ENCODE data around the gene ADARB2. TPM values are rescaled to one million over a fixed set of nuclear protein-coding genes. Genes with fewer than 3 reads are reported as not detected.
"Not testable (repeated sequence)": the region's sequence is repeated elsewhere in the genome, so short reads cannot be mapped to it uniquely, and the experiment has no call there.

Gene ADARB2
- total RNA-seq, 2 donors from 2014 or later: 8.0 to 12.2 TPM

- intact Hi-C loops (cut with DNase I): no loop called here
- H3K9me3 ChIP-seq: no peaks in the 10 kb centered on the region
- ATAC-seq (no peak), DNase-seq (no peak)
- 62% methylated on average over 21 to 23 of the region's 23 CpGs for WGBS, 2 donors
- H3K27me3 ChIP-seq: no peaks in the 10 kb centered on the region
- no peak overlapping the region for H3K4me3 ChIP-seq
- no peak for TF ChIP-seq POLR2A (IDR thresholded peaks at IDR 0.05)
- TF ChIP-seq CTCF (IDR thresholded peaks at IDR 0.05): no peak
- H3K27ac ChIP-seq: no peak overlapping the region
- no peaks in the 10 kb centered on the region for H3K36me3 ChIP-seq (replicated peaks in 1 of 2; ENCODE audit: insufficient read depth in 1 of 2, low read depth in 2 of 2)
- H3K4me1 ChIP-seq: no peaks in the 10 kb centered on the region
These were observed 269.8 kb downstream of the ADARB2 start for GRCh38 chr10:1467334-1468076.

- WGBS, 2 donors: 40 to 57% methylated on average over 12 to 19 of the region's 19 CpGs
- TF ChIP-seq CTCF (IDR thresholded peaks at IDR 0.05) (no peak), POLR2A (IDR thresholded peaks at IDR 0.05) (no peak)
These were observed 271.1 kb downstream of the ADARB2 start for GRCh38 chr10:1465993-1466764.

GRCh38 chr10:1465418-1465911, 271.9 kb downstream of the ADARB2 start:
- 45 to 62% methylated on average over 17 to 19 of the region's 19 CpGs for WGBS, 2 donors
- Histone ChIP-seq H3K4me3 (no peak overlapping the region), H3K4me1 (no peaks in the 10 kb centered on the region), H3K9me3 (no peaks in the 10 kb centered on the region), H3K27ac (no peak overlapping the region), H3K36me3 (replicated peaks in 1 of 2; ENCODE audit: insufficient read depth in 1 of 2, low read depth in 2 of 2) (no peaks in the 10 kb centered on the region), H3K27me3 (no peaks in the 10 kb centered on the region)
- no peak for DNase-seq
- TF ChIP-seq POLR2A (IDR thresholded peaks at IDR 0.05) (no peak), CTCF (IDR thresholded peaks at IDR 0.05) (no peak)
- no peak for ATAC-seq
- intact Hi-C loops (cut with DNase I): no loop called here

More at GRCh38 chr10:1465993-1466764, 271.1 kb downstream of the ADARB2 start:
- Histone ChIP-seq H3K27me3 (no peaks in the 10 kb centered on the region), H3K36me3 (replicated peaks in 1 of 2; ENCODE audit: insufficient read depth in 1 of 2, low read depth in 2 of 2) (no peaks in the 10 kb centered on the region), H3K4me3 (no peak overlapping the region), H3K27ac (no peak overlapping the region), H3K4me1 (no peaks in the 10 kb centered on the region), H3K9me3 (no peaks in the 10 kb centered on the region)
- intact Hi-C loops (cut with DNase I): no loop called here
- DNase-seq: no peak
- ATAC-seq: no peak

- Histone ChIP-seq H3K36me3 (replicated peaks in 1 of 2; ENCODE audit: insufficient read depth in 1 of 2, low read depth in 2 of 2) (no peaks in the 10 kb centered on the region), H3K27ac (no peak overlapping the region), H3K4me1 (no peaks in the 10 kb centered on the region), H3K27me3 (no peaks in the 10 kb centered on the region), H3K9me3 (no peaks in the 10 kb centered on the region), H3K4me3 (no peak overlapping the region)
- intact Hi-C loops (cut with DNase I): no loop called here
- ATAC-seq (no peak), DNase-seq (no peak)
- WGBS, 2 donors: 40 to 41% methylated on average over 14 to 17 of the region's 17 CpGs
- TF ChIP-seq POLR2A (IDR thresholded peaks at IDR 0.05): no peak
- TF ChIP-seq CTCF (IDR thresholded peaks at IDR 0.05): no peak
These were observed 272.4 kb downstream of the ADARB2 start for GRCh38 chr10:1464881-1465417.

GRCh38 chr10:1463971-1464370, 273.4 kb downstream of the ADARB2 start:
- WGBS, 2 donors: 74 to 86% methylated on average over 10 to 21 of the region's 26 CpGs

More at GRCh38 chr10:1463971-1464370, 273.4 kb downstream of the ADARB2 start:
- H3K36me3 ChIP-seq (replicated peaks in 1 of 2; ENCODE audit: insufficient read depth in 1 of 2, low read depth in 2 of 2); H3K27ac ChIP-seq; H3K4me3 ChIP-seq; DNase-seq; ATAC-seq; H3K4me1 ChIP-seq; intact Hi-C loops (cut with DNase I); H3K27me3 ChIP-seq; H3K9me3 ChIP-seq: not testable (repeated sequence)
